GM21515 (cell line): ENCODE data around the gene PRXL2B.

Experiments used
- ATAC-seq: cut with Tn5 transposase; IDR thresholded peaks from one replicate; pipeline ENCODE4 v1.9.1; 2021; ENCODE audit not compliant: unreplicated experiment

Gene PRXL2B

DNA sequence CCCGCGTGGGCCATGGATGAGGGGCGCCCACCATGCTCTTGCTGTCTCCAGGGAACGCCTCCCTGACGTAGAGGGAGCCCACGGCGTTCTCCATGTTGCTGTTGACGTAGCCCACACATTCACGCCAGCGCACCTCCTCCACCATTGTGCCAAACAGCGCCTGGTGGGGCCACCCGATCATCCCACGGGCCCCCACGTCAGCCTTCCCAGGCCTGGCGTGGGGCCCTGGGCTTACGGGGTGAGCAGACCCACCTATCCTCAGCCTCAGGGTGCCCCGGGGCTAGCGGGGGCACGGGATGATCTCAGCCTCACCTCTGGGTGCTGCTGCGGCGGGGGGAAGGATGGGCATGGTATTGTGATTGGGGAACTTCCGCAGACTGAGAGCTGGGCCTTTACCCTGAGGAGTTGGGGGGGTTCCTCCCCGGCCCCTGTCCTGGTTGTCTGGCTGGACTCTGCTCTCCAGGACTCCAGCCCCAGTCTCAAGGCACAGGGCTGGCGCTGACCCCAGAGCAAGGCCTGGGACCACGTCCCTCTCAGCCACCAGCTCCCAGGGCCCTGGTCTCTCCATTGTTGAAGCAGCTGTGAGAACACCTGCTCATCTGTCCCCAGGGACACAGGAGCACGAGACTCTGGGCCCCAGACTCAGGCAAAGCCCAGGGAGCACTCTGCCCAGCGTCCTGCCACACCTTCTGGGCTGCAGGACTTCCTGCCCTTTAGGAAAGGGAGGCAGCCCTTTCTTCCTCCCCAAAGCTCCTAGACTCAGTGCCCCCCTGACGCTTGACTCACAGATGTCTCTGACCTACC lies 10.2 kb downstream of the PRXL2B start:
- no peak for ATAC-seq

DNA sequence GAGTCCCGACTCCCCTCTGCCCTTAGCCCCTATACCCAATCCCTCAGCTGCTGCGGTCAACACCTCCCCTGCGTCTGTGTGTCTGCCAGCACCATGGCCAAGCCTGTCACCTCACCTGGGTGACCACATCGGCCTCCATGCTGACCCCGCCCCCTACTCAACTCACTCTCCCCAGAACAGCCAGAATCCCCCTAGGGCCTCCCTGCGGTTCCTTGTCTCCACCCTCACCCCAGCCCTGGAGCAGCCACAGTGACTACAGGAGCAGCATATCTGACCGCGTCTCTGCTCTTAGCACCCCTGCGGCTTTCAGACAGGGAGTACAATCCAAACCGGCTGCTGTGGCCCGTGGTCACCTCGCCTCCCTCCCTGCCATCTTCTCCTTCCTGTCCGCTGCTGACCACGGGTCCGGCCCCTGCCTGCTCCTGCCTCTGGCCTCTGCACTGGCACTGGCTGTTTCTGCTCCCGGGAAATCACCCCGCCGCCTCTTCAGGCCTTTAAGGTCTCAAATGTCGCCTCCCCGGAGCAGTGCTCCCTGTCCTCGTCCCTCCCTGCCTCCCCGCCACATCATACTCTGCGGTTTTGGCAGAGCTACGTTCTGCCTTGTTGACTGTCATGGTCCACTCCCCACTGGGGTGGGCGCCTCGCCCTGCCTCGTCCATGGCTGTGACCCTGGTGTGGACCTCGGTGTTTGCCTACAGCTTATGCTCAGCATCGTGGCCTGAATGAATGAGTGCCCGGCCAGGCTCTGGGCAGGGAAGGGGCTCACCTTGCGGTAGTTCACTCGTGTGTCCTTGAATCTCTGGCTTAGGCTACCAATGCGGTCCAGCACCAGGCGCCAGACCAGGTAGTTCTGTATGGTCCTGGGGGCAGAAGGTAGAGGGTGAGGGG lies 11.1 kb downstream of the PRXL2B start:
- no peak for ATAC-seq

DNA sequence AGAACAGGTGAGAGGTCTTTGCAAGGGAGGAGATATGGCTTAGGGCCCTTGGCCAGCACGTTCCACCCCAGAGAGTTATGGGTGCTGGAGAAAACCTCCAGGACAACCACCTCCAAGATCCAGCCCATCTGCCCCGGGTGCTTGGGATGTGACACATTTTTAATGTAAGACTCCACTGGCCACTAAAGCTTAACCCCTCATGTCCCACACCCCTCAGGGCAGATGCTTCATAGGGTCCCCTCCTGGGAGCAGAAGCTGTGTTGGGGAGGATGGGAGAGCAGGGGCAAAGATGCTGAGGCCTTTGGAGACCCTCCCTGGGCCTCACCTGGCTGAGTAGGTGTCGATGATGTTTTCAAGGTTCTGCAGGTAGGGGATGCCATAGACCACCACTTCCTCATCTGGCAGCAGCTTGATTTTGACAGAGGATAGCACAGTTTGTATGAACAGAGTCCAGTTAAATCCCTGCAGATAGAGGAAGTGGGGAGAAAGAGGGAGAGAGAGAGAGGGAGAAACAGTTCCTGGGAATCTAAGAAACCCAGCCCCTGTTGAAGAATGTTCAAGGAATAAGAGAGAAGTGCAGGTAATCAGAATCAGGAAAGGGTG lies 11.9 kb downstream of the PRXL2B start:
- ATAC-seq, result no peak

DNA sequence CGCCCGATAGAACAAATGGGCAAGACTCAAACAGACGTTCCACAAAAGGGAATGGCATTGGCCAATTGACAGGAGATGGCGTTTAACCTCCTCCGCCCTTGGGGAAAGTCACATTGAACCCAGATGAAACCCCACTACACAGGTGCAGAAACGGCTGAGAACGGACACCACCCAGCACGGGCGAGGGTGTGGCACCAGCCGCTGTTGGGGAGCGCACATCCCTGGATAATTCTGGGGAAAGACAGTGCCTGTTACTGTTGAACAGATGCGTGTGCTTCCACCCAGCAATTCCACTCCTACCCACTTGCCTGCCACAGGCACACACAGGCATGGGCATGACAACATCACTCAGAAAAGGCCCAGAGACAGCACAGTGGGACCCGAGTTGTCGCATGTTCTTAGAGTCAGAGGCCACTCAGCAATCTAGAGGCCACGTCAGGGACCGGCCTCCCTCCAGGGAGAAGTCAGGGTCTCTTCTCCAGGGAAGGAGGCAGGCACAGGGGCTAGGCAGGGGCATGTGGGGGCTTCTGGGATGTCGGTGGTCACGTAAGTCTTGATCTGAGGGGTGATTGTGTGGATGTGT lies 15.2 kb downstream of the PRXL2B start:
- no peak for ATAC-seq

DNA sequence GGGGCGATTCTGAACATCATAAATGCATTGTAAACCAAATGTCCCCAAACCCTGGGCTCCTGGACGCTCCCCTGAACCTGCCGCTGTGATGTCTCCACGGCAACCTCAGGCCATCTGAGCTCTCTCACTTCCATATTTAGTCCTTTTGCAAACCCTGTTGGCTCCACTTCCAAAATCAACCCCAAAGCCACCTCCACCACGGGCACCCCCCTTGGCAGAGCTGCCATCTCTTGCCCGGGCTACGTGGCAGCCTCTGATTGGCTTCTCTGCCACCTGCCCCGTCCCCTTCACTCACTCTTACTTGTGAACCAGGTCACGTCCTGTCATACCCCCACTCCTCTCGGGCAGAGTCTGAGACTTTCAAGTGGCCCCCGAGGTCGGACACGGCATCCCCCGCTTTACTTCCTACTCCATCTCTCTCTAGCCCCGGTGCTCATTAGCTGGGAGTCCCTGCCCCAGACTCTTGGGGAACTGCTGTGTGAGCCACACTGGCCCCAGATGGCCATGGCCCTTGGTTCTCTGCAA lies 15.8 kb downstream of the PRXL2B start:
- no peak for ATAC-seq

DNA sequence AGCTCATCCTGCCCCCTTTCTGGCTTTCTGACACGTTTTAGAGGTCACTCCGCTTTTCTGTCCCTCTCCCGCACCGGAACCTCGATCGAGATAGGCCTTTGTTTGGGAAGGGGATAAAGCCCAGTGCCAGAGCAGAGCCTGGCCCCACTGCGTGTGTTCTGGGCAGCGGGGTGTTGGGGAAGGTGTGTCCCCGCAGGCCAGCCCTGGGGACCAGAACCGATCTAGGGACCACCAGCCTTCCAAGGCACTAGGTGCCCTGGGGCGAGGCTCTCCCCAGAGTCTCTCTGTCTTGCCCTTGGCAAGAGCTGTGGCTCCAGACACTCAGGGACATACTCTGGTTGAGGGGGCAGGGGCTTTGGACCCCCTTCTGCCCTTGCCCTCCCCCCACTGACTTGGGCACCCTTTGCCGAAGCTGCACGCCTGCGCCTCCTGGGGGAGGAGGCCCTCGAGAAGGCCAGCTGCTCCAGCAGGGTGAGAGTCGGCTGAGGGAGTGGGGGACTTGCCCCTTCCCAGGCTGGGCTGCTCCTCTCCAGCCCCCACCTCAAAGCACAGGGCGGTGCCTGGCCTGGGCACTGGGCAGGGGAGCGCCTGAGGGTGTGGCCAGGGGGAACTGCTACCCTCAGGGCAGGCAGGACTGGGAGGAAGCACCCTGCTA lies 16.4 kb downstream of the PRXL2B start:
- ATAC-seq, result no peak

DNA sequence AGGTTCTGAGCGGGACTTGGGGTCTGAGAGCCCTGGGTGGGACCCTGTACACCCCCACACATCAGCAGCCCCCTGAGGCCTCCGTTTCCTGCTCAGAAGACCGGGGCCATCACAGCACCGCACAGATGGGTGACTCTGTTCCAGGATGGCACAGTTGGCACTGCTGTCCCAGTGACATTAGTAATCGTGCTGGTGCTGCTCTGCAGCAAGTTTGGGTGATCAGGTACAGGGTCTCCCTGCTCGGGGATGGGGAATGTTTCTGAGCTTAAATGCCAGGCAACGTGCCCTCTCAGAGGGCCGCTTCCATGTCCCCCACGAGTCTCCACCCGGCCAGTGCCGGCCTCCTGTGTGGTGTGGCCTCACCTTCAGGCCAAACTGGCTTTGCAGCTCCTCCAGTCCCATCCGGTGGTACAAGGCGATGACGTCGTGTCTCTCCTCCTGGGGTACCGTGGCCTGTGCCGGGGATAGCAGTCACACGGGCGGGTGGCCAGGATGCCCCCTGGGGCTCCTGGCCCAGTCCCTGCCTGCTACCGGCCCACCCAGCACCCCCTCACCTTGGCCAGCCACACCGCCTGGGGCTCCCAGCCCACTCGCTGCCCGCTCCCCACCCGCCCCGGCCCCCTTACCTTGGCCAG lies 17.1 kb downstream of the PRXL2B start:
- no peak for ATAC-seq

DNA sequence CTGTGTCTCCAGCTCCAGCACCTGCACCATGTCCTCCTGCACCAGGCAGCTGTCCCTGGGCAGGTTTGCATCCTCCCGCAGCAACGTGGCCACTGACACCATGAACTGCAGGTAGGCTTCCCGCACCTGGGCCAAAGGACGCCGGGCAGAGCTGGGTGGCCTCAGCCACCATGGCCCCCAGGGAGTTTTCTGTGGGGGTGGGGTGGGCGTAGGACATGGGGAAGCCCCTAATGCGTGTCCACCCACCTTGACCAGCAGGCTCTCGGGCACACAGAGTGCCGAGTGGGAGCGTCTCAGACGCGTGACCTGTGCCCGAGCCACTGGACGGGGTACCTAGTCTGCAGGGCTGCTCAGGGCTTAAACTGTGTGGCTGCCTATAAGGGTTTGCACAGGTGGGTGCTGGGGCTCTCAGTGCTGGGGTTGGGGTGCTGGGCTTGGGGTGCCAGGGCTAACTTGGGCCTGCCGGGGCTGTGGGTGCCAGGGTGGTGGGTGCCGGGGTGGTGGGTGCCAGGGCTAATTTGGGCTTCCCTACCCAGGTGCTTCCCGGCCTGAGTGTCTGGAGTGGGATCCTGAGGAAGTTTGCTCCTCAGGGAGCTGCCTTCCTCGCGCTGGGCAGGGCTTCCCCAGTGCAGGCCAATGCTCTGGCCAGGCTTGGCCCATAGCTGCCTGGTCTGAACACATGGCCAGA lies 17.7 kb downstream of the PRXL2B start:
- ATAC-seq, result no peak

DNA sequence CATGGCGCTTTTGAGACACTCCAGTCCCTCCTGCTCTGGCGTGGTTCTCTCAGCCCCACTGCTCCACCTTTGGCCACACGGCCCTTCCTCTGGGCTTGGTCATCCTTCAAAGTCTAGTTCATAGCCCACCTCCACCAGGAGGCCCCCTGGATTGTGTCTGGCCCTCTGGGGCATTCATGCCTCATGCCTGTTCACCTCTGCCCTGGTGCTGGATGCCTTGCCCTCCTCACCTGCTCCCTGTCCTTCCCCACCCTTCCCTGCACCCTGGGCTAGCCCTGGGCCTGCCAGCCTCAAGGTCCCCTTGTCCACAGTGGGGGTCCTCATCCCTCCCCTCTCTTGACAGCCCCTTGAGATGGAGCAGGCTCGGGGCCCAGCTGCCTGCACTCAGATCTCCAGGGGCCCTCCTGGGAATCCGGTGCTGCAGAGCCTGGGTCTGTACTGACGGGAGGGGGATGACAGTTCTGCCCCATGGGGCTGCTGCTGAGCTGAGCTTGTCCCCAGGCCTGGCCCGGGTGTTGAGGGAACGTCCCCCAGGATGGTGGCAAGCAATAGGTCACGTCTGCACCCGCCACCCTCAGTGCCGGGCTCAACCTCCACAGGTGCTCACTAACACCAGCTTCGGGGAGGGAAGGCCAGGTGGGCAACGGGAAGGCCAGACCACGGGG lies 18.4 kb downstream of the PRXL2B start:
- no peak for ATAC-seq

DNA sequence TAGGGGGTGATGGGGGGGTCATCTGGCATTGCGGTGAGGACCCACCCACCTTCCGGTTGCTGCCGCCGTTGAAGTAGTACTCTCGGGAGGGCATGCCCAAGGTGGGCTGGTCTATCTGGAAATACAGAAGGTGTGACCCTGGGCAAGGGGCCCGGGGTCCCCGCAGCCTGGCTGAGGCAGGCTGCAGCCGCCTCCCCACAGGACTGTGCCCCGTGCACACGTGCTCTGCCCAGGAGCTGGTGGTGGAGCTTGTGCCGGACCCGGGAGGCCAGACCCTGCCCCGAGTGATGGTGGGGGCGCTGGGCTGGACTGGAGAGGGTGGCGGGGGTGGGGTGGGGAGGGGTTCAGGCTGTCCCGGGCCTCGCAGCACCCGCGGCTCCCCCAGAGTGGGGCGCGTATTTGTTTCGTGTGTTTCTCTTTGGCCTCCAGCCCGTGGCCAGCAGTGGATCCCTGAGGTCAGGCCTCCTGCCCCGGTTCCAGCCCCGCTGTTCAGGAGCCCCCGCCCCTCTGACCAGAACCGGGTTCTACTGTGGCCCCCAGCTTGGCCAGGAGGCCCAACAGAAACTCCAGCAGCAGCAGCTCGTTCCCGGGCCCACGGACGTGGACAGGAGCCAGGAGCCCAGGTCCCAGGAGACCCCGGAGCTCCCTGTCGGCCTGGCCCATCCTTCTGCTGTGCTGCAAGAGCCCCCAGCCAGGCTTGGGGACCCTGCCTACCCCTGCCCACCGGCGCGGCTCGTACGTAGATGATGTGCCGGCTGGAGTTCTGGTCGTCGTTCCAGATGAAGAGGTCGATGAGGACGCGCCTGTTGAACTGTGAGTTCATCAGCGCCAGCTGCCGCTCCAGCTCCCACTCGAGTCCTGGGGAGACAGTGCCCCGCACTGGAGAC lies 19.2 kb downstream of the PRXL2B start:
- ATAC-seq, result no peak

DNA sequence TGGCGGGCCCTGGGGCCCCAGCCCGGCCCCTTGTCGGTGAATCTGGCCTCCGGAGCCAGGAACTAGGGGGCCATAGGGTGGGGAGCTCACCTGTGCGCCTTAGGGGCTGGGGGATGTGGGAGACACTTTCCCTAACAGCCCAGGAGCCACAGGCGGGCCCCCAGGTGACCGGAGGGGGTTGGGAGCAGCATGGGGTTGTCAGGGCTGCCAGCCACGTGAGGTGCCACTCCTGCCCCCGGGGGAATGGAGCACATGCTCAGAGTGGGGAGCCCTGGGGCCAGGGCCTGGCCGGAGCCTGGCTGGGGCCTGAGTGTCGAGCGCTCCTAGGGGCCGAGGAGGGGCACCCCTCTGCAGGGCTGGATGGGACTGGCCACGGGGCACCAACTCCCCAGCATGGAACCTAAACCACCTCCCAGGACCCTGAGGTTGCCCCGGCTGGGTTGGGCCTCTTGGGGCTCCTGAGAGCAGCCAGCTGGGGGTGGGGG lies 19.9 kb downstream of the PRXL2B start:
- no peak for ATAC-seq

DNA sequence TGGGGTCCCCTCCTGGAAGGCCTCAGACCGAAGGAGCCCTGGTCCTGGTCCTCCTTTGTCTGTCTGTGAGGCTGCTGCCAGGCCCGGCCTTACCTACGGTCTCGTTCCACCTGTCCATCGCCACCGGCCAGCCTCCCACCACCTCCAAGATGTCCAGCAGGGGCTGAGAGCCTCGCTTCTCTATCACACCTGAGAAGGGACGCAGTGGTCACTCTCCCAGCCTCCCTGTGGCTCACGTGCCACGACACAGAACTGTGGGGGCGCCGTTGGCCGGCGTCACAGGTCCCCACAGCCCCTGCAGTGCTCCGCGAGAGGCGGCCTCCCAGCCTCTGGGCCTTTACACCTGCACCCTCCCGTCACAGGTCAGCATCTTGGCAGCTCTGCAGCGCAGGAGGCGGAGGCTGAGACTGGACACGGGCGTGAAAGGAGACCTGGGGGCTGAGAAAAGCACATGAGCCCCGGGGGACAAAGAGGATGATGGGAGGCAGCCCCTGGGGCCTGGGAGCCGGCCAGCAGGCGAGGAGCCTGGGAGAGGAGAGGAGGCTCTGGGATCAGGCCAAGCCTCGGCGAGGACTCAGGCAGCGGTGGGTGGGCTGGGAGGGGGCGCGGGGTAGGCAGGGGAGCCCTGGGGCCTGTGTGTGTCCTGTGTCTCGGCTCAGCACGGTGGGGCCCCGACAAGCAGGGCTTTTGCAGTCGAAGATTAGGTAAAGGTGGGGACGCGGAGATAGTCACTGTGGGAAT lies 20.5 kb downstream of the PRXL2B start:
- no peak for ATAC-seq

DNA sequence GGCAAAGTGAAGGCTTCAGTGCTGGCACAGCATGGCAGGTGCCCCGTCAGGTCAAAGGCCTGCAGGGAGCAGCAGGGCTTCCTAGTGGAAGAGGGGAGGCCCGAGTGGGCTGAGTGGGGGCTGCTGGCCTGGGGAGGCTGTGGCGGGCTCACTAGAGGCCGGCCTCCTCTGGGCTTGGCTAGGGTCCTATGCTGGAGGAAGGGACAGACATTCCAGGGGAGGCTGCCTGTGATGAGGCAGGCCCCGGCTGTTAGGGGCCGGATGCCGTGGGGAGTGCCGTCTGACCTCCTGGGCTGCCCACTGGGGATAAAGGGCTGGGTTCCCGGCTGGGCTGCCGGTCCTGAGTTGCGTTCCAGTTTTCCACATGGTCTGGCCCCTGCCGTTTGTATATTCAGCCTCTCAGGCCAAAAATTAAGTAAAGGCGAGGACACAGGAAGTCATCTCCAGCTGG lies 21.1 kb downstream of the PRXL2B start:
- no peak for ATAC-seq

DNA sequence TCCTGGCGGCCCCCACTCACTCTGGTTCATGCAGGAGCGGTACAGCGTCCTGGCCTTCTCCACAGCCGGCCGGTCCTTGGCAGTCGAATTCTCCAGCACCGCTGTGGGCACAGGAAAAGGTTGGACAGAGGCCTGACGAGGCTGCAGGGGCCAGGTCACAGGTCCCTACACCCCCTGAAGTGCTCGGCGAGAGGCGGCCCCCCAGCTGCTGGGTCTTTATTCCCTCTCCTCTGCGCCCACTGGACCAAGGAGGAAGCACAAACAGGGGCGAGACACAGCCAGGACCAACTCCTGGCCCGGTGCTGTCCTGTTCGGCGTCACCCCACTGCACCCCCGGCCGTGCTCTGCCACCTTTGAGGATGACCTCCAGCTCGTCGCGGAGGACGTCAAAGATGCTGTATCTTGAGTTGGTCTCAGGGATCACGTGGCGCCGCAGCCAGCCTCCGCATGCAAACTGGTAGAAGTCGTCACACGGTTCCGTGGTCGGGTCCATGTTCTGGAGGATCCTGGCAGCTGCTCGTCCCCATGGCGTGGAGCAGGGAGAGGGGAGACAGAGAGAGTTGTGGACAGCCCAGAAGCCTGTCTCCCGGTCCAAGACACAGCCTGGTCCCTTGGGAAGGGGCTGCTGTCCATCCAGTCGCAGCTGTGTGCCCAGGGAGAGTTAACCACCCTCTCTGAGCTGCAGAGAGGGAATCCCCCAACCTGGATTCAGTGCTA lies 22.9 kb downstream of the PRXL2B start:
- no peak for ATAC-seq

DNA sequence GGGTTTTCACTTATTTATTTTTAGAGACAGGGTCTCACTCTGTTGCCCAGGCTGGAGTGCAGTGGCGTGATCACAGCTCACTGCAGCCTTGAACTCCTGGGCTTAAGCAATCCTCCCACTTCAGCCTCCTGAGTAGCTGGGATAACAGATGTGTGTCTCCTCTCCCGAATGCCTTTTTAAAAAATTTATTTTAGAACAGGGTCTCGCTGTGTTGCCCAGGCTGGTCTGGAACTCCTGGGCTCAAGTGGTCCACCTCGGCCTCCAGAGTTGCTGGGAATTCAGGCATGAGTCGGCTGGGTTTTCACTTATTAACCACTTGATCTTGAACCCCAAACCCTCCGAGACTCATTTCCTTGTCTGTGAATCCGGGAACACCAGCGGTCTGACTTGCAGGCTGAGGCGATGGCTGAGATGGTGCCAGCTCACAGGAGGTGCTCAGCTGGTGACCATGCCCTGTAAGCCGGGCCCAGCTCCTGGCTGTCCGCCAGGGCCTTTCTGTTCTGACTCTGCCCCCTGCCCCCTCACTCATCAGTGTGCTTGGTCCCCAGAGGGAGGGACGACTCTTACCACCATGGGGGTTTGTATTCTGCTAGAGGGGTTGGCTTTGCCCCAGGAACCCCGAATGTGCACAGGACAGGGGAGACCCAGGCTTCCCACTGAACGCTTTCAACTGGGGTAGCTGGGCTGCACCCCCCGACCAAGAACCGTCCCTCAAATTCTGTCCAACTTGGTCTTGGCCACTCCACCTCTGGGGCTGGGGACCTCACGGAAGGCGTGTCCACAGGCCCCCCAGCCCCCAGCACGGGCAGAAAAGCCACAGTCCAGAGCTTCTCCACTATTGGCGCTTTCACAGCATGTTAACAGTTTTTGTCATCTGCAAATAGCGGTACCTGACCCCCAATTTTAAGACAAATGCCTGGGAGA lies 23.7 kb downstream of the PRXL2B start:
- no peak for ATAC-seq
